ENCODE measurements around the gene LRRN1. TPM values are rescaled to one million over a fixed set of nuclear protein-coding genes. Genes with fewer than 3 reads are reported as not detected.
A peak's percentile ranks its signal among the peaks of the same experiment; 100 is the strongest.

LRRN1 gene
- polyA plus RNA-seq, 3 donors = 0.08 TPM; not detected in 2

DNA sequence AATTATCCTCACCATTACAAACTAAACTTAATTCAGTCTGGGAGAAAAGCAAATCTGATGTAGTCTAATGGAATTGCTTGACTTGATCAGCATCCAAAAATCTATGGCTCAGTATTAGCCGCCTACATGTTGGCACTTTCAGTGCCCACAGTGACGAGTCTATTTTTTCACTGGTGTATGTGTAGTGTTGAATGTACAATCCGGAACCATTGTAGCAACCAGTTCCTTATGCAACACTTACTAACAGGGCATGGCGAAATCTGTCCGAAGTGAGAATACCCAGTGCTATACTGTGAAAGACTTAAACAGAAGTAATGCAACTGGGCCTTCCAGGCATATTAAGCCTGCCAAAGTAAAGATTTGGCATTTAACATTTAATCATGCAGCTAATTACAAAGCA is 18.6 kb downstream of the LRRN1 start:
- no peaks in the 10 kb centered on the region for H3K9me3 ChIP-seq (replicated peaks in 1 of 2; ENCODE audit: control insufficient read depth in 1 of 2, insufficient read depth in 1 of 2, low read length in 2 of 2)
- H3K4me1 ChIP-seq (ENCODE audit: control insufficient read depth in 1 of 2, insufficient read depth in 2 of 2, low read length in 2 of 2) = peaks cover 15 to 17% of the 10 kb centered on the region in 2 donors
- H4K20me1 ChIP-seq (ENCODE audit: insufficient read depth, low read length) = no peaks in the 10 kb centered on the region
- peak overlapping the region in 2 of 7 donors; percentile 51 to 57 for H3K27ac Mint-ChIP-seq
- no peaks in the 10 kb centered on the region for H3K79me2 ChIP-seq (ENCODE audit: insufficient read depth, low read length)
- H3K27me3 ChIP-seq (ENCODE audit: control insufficient read depth in 2 of 2, insufficient read depth in 2 of 2, low read length in 2 of 2) = no peaks in the 10 kb centered on the region
- H3K4me1 Mint-ChIP-seq = peaks cover 21% of the 10 kb centered on the region
- H3K36me3 ChIP-seq (replicated peaks in 1 of 2; ENCODE audit: control insufficient read depth in 1 of 2, insufficient read depth in 2 of 2, low read length in 2 of 2) = no peaks in the 10 kb centered on the region
- H3K9ac ChIP-seq (ENCODE audit: insufficient read depth, low read length, poor library complexity, severe bottlenecking) = no peak overlapping the region
- H3K36me3 Mint-ChIP-seq = peaks cover 0 to 5% of the 10 kb centered on the region in 2 donors
- H3K4me3 Mint-ChIP-seq = no peak overlapping the region
- peaks cover 0 to 4% (median 0%) of the 10 kb centered on the region in 7 donors for H3K9me3 Mint-ChIP-seq
- WGBS (ENCODE audit: insufficient coverage) = no CpG with 5 or more reads among the region's 5 CpGs
- intact Hi-C loops (cut with micrococcal nuclease) = no loop called here
- no peak overlapping the region for H2AFZ ChIP-seq (ENCODE audit: insufficient read depth, low read depth, low read length, poor library complexity, severe bottlenecking)
- H3K4me3 ChIP-seq (replicated peaks in 1 of 3; ENCODE audit: low read depth in 2 of 3, low read length in 3 of 3) = no peak overlapping the region
- peak; percentile 68 to 83 (median 77) for DNase-seq
- H3K27me3 Mint-ChIP-seq (ENCODE audit: low read depth in 3 of 3) = peaks cover 0 to 2% (median 1%) of the 10 kb centered on the region in 3 donors
- peak overlapping the region in 1 of 2 donors; percentile 56 for H3K27ac ChIP-seq (ENCODE audit: low read depth in 1 of 2, low read length in 2 of 2)
- H3K4me2 ChIP-seq (replicated peaks; ENCODE audit: extremely low read depth, low read length, poor library complexity, severe bottlenecking) = no peak overlapping the region
- no peak for TF ChIP-seq CTCF (IDR thresholded peaks at IDR 0.05)

GRCh38 chr3:3821777-3822176 is 22.5 kb downstream of the LRRN1 start:
- Histone ChIP-seq H3K27ac (ENCODE audit: low read depth in 1 of 2, low read length in 2 of 2) (no peak overlapping the region), H3K9me3 (replicated peaks in 1 of 2; ENCODE audit: control insufficient read depth in 1 of 2, insufficient read depth in 1 of 2, low read length in 2 of 2) (no peaks in the 10 kb centered on the region), H3K27me3 (ENCODE audit: control insufficient read depth in 2 of 2, insufficient read depth in 2 of 2, low read length in 2 of 2) (no peaks in the 10 kb centered on the region), H3K4me2 (replicated peaks; ENCODE audit: extremely low read depth, low read length, poor library complexity, severe bottlenecking) (no peak overlapping the region), H3K9ac (ENCODE audit: insufficient read depth, low read length, poor library complexity, severe bottlenecking) (no peak overlapping the region), H2AFZ (ENCODE audit: insufficient read depth, low read depth, low read length, poor library complexity, severe bottlenecking) (no peak overlapping the region), H3K4me1 (ENCODE audit: control insufficient read depth in 1 of 2, insufficient read depth in 2 of 2, low read length in 2 of 2) (peaks cover 15 to 17% of the 10 kb centered on the region in 2 donors), H3K36me3 (replicated peaks in 1 of 2; ENCODE audit: control insufficient read depth in 1 of 2, insufficient read depth in 2 of 2, low read length in 2 of 2) (no peaks in the 10 kb centered on the region), H3K79me2 (ENCODE audit: insufficient read depth, low read length) (no peaks in the 10 kb centered on the region), H4K20me1 (ENCODE audit: insufficient read depth, low read length) (no peaks in the 10 kb centered on the region), H3K4me3 (replicated peaks in 1 of 3; ENCODE audit: low read depth in 2 of 3, low read length in 3 of 3) (no peak overlapping the region)
- Mint-ChIP-seq H3K9me3 (peaks cover 0 to 3% (median 0%) of the 10 kb centered on the region in 7 donors), H3K27me3 (ENCODE audit: low read depth in 3 of 3) (no peaks in the 10 kb centered on the region), H3K4me1 (peaks cover 20% of the 10 kb centered on the region), H3K36me3 (peaks cover 2 to 5% of the 10 kb centered on the region in 2 donors), H3K27ac (peak overlapping the region in 1 of 7 donors; percentile 11), H3K4me3 (no peak overlapping the region)
- DNase-seq = no peak
- WGBS (ENCODE audit: insufficient coverage) = 94% methylated on average over 3 of the region's 4 CpGs
- TF ChIP-seq CTCF (IDR thresholded peaks at IDR 0.05) = no peak
- intact Hi-C loops (cut with micrococcal nuclease) = no loop called here
